GM18505 (cell line): ENCODE data around the gene FXYD1.
"Not testable (repeated sequence)": the region's sequence is repeated elsewhere in the genome, so short reads cannot be mapped to it uniquely, and the experiment has no call there.

ENCODE experiments used
- ATAC-seq: cut with Tn5 transposase; IDR thresholded peaks from one replicate; pipeline ENCODE4 v1.9.1; 2021; ENCODE audit not compliant: unreplicated experiment
- POLR2A ChIP-seq: IDR thresholded peaks from 4 replicates; pipeline ENCODE4 v1.6.1; 2011; ENCODE audit warnings: borderline replicate concordance; ENCODE audit not compliant: insufficient read depth, insufficient read length; ENCODE audit errors: extremely low read depth

Gene FXYD1

GRCh38 chr19:35100588-35101533 lies 37.8 kb upstream of the FXYD1 start:
- no peak for TF ChIP-seq POLR2A
- no peak for ATAC-seq

- ATAC-seq, result not testable (repeated sequence)
These were observed 36.7 kb upstream of the FXYD1 start for GRCh38 chr19:35101949-35102348.

DNA sequence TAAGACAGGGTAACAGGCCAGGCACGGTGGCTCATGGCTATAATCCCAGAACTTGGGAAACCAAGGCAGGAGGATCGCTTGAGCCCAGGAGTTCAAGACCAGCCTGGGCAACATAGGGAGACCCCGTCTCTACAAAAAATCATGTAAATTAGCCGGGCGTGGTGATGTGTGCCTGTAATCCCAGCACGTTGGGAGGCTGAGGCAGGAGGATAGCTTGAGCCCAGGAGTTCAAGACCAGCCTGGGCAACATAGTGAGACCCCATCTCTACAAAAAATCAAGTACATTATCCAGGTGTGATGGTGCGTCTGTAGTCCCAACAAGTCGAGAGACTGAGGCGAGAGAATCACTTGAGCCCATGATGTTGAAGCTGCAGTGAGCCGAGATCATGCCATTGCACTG lies 35.0 kb upstream of the FXYD1 start:
- not testable (repeated sequence) for ATAC-seq

DNA sequence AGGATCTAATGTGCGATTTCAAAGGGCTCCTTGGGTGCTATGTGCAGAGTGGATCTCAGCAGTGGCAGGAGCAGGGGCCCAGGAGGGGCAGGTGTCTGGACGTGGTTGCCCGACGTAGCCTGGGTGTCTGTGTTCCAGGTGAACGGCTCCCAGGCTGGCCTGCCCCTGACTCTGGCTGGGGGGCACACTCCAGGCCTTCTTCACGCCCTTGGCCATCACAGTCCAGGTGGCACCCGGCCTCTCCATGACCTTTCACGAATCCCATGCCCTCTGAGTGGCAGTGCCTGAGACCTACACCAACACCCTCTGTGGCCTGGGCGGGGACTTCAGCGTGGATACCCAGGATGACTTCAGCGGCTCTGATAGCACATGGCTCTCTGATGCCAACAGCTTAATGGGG lies 34.3 kb upstream of the FXYD1 start:
- ATAC-seq, result no peak
- no peak for TF ChIP-seq POLR2A

- no peak for ATAC-seq
- no peak for TF ChIP-seq POLR2A
These were observed 33.6 kb upstream of the FXYD1 start for GRCh38 chr19:35105047-35105410.

GRCh38 chr19:35105411-35106290 lies 33.0 kb upstream of the FXYD1 start:
- no peak for ATAC-seq
- no peak for TF ChIP-seq POLR2A

- no peak for TF ChIP-seq POLR2A
- ATAC-seq, result no peak
These were observed 32.4 kb upstream of the FXYD1 start for GRCh38 chr19:35106291-35106583.

- no peak for ATAC-seq
- no peak for TF ChIP-seq POLR2A
These were observed 31.6 kb upstream of the FXYD1 start for GRCh38 chr19:35106898-35107541.

DNA sequence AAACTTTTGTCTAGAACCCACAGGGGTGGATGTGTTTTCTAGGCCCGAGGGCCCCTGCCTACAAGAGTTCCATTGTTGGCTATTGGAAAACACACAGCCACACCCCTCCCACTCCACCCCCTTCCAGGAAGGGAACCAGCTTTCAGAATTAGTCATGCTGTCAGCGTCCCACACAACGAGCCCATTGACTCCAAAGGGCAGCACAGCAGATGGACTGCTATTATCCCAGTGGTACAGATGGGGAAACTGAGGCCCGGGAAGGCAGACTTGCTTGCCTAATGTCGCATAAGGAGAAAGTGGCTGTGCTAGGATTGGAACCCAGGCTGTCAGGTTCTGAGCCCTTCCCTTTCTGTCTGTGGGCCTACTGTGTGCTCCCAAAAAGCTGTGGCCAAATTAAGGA lies 31.1 kb upstream of the FXYD1 start:
- no peak for TF ChIP-seq POLR2A

GRCh38 chr19:35108730-35109129 lies 29.9 kb upstream of the FXYD1 start:
- ATAC-seq, result no peak

More for the DNA sequence above, 31.1 kb upstream of the FXYD1 start:
- no peak for ATAC-seq

GRCh38 chr19:35109395-35110112 lies 29.1 kb upstream of the FXYD1 start:
- ATAC-seq, result no peak
- TF ChIP-seq POLR2A, result no peak

More at GRCh38 chr19:35108730-35109129, 29.9 kb upstream of the FXYD1 start:
- TF ChIP-seq POLR2A, result no peak

DNA sequence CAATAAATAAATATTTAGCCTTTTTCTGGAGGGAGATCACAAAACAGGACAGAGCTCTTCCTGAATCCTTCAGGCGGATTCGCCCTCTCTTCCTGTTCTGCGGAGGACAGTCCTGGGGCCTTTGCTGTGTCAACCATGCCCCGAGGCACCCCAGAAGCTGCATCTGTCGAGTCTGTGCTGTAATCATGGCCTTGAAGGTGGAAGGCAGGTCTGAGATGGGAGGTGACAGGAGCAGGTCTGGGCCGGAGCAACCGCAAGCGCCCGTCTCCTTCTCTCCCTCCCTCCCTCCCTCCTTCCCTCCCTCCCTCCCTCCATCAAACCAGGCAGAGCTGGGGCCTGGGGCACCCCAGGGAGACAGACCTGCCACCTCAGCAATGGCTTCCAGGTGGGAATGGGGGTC lies 27.6 kb upstream of the FXYD1 start:
- TF ChIP-seq POLR2A, result no peak
- no peak for ATAC-seq
